Measurements from ENCODE around the gene ZNF521.

DNA sequence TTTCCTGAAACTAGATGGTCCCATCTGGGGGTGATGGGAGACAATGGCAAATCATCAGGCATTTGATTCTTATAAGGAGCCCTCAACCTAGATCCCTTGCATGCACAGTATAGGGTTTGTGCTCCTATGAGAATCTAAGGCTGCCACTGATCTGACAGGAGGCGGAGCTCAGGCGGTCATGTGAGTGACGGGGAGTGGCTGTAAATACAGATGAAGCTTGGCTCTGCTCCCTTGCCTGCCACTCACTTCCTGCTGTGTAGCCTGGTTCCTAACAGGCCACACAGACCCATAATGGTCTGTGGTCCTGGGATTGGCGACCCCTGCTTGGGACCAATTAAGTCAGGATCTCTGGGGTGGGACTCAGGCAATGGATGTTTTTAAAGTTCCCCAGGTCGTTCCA is 293.4 kb downstream of the ZNF521 start:
- TF ChIP-seq, protein P1, sequence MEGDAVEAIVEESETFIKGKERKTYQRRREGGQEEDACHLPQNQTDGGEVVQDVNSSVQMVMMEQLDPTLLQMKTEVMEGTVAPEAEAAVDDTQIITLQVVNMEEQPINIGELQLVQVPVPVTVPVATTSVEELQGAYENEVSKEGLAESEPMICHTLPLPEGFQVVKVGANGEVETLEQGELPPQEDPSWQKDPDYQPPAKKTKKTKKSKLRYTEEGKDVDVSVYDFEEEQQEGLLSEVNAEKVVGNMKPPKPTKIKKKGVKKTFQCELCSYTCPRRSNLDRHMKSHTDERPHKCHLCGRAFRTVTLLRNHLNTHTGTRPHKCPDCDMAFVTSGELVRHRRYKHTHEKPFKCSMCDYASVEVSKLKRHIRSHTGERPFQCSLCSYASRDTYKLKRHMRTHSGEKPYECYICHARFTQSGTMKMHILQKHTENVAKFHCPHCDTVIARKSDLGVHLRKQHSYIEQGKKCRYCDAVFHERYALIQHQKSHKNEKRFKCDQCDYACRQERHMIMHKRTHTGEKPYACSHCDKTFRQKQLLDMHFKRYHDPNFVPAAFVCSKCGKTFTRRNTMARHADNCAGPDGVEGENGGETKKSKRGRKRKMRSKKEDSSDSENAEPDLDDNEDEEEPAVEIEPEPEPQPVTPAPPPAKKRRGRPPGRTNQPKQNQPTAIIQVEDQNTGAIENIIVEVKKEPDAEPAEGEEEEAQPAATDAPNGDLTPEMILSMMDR (IDR thresholded peaks at IDR 0.05): no peak
- TF ChIP-seq POLR2AphosphoS5 (IDR thresholded peaks at IDR 0.05): no peak

Measured in upper lobe of left lung (tissue), 4 donors.